Loucy (cell line): Measurements from ENCODE around the gene MYO1D.

Source experiments
- EZH2phosphoT487 ChIP-seq: fragments of 200-600 bp; IDR thresholded peaks from 2 replicates; pipeline ENCODE4 v1.6.1; 2018; ENCODE audit warnings: antibody characterized with exemption, mild to moderate bottlenecking, moderate library complexity, borderline replicate concordance
- TF ChIP-seq, protein P1 (sequence below): fragments of 200-600 bp; sonication (generic); conservative IDR thresholded peaks from 2 replicates; pipeline ENCODE4 v1.5.1; 2014; ENCODE audit warnings: mild to moderate bottlenecking, antibody characterized with exemption, low read length

DNA sequence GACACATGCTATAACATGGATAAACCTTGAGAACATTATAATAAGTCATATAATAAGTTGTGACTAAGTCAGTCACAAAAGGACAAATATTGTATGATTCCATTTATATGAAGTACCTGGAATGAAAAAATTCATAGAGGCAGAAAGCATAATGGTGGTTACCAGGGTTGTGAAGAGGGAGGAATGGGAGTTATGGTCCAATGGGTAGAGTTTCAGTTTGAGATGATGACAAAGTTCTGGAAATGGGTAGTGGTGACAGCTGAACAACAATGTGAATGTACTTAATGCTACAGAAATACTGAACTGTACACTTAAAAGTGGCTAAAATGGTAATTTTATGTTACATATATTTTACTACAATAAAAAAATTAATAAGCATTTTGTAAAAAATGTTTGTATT, 49.7 kb downstream of the MYO1D start:
- TF ChIP-seq EZH2phosphoT487, result no peak
- TF ChIP-seq, protein P1, sequence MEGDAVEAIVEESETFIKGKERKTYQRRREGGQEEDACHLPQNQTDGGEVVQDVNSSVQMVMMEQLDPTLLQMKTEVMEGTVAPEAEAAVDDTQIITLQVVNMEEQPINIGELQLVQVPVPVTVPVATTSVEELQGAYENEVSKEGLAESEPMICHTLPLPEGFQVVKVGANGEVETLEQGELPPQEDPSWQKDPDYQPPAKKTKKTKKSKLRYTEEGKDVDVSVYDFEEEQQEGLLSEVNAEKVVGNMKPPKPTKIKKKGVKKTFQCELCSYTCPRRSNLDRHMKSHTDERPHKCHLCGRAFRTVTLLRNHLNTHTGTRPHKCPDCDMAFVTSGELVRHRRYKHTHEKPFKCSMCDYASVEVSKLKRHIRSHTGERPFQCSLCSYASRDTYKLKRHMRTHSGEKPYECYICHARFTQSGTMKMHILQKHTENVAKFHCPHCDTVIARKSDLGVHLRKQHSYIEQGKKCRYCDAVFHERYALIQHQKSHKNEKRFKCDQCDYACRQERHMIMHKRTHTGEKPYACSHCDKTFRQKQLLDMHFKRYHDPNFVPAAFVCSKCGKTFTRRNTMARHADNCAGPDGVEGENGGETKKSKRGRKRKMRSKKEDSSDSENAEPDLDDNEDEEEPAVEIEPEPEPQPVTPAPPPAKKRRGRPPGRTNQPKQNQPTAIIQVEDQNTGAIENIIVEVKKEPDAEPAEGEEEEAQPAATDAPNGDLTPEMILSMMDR, result no peak
